CD14-positive monocyte (primary cell): ENCODE measurements around the gene POLR3G. TPM values are rescaled to one million over a fixed set of nuclear protein-coding genes. Genes with fewer than 3 reads are reported as not detected.
A peak's percentile ranks its signal among the peaks of the same experiment; 100 is the strongest.

ENCODE experiments used
- DNase-seq, 3 donors: peaks; one replicate each; pipeline ENCODE4 v3.0.0-alpha.2; 2011 to 2022
- H2AFZ ChIP-seq: 2 replicates; pipeline ENCODE4 v1.6.0; 2012; ENCODE audit warnings: mild to moderate bottlenecking, low read depth, low read length, inconsistent platforms; ENCODE audit not compliant: insufficient read depth, poor library complexity, severe bottlenecking
- H3K27ac ChIP-seq, 2 donors: 1 replicate in 1 of 2; 2 replicates in 1 of 2; pipeline ENCODE4 v1.5.1; 2012 to 2013; ENCODE audit warnings: low read length in 2 of 2, control low read depth in 1 of 2, inconsistent platforms in 1 of 2, low read depth in 1 of 2, mild to moderate bottlenecking in 1 of 2
- H3K27me3 ChIP-seq, 2 donors: one replicate each; pipeline versions ENCODE4 v1.6.0 to v1.6.1; 2011 to 2013; ENCODE audit warnings: low read length in 2 of 2; ENCODE audit not compliant: control insufficient read depth in 2 of 2, insufficient read depth in 2 of 2
- H3K36me3 ChIP-seq, 2 donors: replicated peaks in 1 of 2; 1 replicate in 1 of 2; 2 replicates in 1 of 2; pipeline versions ENCODE4 v1.5.1 to v1.6.1; 2012 to 2013; ENCODE audit warnings: low read length in 2 of 2, control low read depth in 1 of 2, inconsistent platforms in 1 of 2, mild to moderate bottlenecking in 1 of 2; ENCODE audit not compliant: insufficient read depth in 2 of 2, control insufficient read depth in 1 of 2
- H3K4me1 ChIP-seq, 2 donors: 1 replicate in 1 of 2; 2 replicates in 1 of 2; pipeline versions ENCODE4 v1.5.1 to v1.6.1; 2012 to 2013; ENCODE audit warnings: low read length in 2 of 2, control low read depth in 1 of 2, inconsistent platforms in 1 of 2, mild to moderate bottlenecking in 1 of 2, moderate library complexity in 1 of 2; ENCODE audit not compliant: insufficient read depth in 2 of 2, control insufficient read depth in 1 of 2
- H3K4me2 ChIP-seq: replicated peaks from 2 replicates; pipeline ENCODE3; 2012; ENCODE audit warnings: low read length, moderate library complexity, mild to moderate bottlenecking; ENCODE audit not compliant: poor library complexity, severe bottlenecking; ENCODE audit errors: extremely low read depth
- H3K4me3 ChIP-seq, 3 experiments: fragments of 200-600 bp in 1 of 3; sonication (generic) in 1 of 3; replicated peaks in 1 of 3; 1 replicate in 2 of 3; 2 replicates in 1 of 3; pipeline ENCODE4 v1.5.1; 2011 to 2013; ENCODE audit warnings: low read length in 3 of 3, mild to moderate bottlenecking in 3 of 3, control low read depth in 2 of 3, low read depth in 2 of 3, inconsistent platforms in 1 of 3, moderate library complexity in 1 of 3
- H3K79me2 ChIP-seq: 2 replicates; pipeline ENCODE4 v1.6.0; 2012; ENCODE audit warnings: mild to moderate bottlenecking, control low read depth, inconsistent platforms, low read length, moderate library complexity; ENCODE audit not compliant: insufficient read depth
- H3K9ac ChIP-seq: 2 replicates; pipeline ENCODE4 v1.6.0; 2017; ENCODE audit warnings: low read length, mild to moderate bottlenecking; ENCODE audit not compliant: insufficient read depth, poor library complexity, severe bottlenecking
- H3K9me3 ChIP-seq, 2 donors: replicated peaks in 1 of 2; 1 replicate in 1 of 2; 2 replicates in 1 of 2; pipeline versions ENCODE4 v1.5.1 to v1.6.1; 2012 to 2013; ENCODE audit warnings: low read length in 2 of 2, control low read depth in 1 of 2; ENCODE audit not compliant: control insufficient read depth in 1 of 2, insufficient read depth in 1 of 2
- H4K20me1 ChIP-seq: 2 replicates; pipeline ENCODE4 v1.6.0; 2012; ENCODE audit warnings: mild to moderate bottlenecking, low read length, control low read depth, moderate library complexity; ENCODE audit not compliant: insufficient read depth
- H3K27ac Mint-ChIP-seq, 7 donors: one replicate each; pipeline ENCODE4 v1.8.0; 2020; ENCODE audit warnings: mild to moderate bottlenecking in 7 of 7, mixed read lengths in 7 of 7, moderate library complexity in 6 of 7, inconsistent platforms in 2 of 7
- H3K27me3 Mint-ChIP-seq, 3 donors: one replicate each; pipeline ENCODE4 v1.8.0; 2021 to 2022; ENCODE audit warnings: low read depth in 3 of 3, mild to moderate bottlenecking in 3 of 3, mixed read lengths in 3 of 3, moderate library complexity in 3 of 3, inconsistent platforms in 1 of 3
- H3K36me3 Mint-ChIP-seq, 2 donors: one replicate each; pipeline ENCODE4 v1.8.0; 2020; ENCODE audit warnings: mixed read lengths in 2 of 2, inconsistent platforms in 1 of 2, mild to moderate bottlenecking in 1 of 2
- H3K4me1 Mint-ChIP-seq: one replicate; pipeline ENCODE4 v1.8.0; 2020; ENCODE audit warnings: mild to moderate bottlenecking, mixed read lengths
- H3K4me3 Mint-ChIP-seq, 2 donors: one replicate each; pipeline ENCODE4 v1.8.0; 2020; ENCODE audit warnings: mild to moderate bottlenecking in 2 of 2, mixed read lengths in 2 of 2, moderate library complexity in 1 of 2
- H3K9me3 Mint-ChIP-seq, 7 donors: one replicate each; pipeline ENCODE4 v1.8.0; 2020 to 2022; ENCODE audit warnings: mixed read lengths in 7 of 7, mild to moderate bottlenecking in 6 of 7, moderate library complexity in 6 of 7, inconsistent platforms in 2 of 7
- WGBS: methylation state at CpG from one replicate; pipeline ENCODE4 v1.1.5; 2013; ENCODE audit warnings: missing lambda C conversion rate; ENCODE audit not compliant: insufficient coverage; 5-methylcytosine and 5-hydroxymethylcytosine counted together
- intact Hi-C, 2 donors: fragments of 100-400 bp; cut with micrococcal nuclease; formaldehyde crosslinking; loops; one replicate each; pipeline versions ENCODE4 v1.15.0 to v1.15.1; 2023
- polyA plus RNA-seq, 3 donors: library from polyadenylated mRNA; depleted of rRNA in 1 of 3; unstranded in 2 of 3; stranded (reverse) in 1 of 3; fragments of 300-500 nt in 2 of 3; fragments of >200 nt in 1 of 3; fragmentation: Illumina TruSeq in 2 of 3; gene quantifications; 1 replicate in 2 of 3; 2 replicates in 1 of 3; pipeline ENCODE4 v1.2.3, GENCODE V29; 2012 to 2021
- TF ChIP-seq, protein P1 (sequence below): fragments of 200-600 bp; IDR thresholded peaks from one replicate; pipeline ENCODE4 v1.8.0; 2022; ENCODE audit warnings: antibody characterized with exemption, mild to moderate bottlenecking

POLR3G gene
- polyA plus RNA-seq, 3 donors, result 0.07 to 0.36 (median 0.13) TPM

DNA sequence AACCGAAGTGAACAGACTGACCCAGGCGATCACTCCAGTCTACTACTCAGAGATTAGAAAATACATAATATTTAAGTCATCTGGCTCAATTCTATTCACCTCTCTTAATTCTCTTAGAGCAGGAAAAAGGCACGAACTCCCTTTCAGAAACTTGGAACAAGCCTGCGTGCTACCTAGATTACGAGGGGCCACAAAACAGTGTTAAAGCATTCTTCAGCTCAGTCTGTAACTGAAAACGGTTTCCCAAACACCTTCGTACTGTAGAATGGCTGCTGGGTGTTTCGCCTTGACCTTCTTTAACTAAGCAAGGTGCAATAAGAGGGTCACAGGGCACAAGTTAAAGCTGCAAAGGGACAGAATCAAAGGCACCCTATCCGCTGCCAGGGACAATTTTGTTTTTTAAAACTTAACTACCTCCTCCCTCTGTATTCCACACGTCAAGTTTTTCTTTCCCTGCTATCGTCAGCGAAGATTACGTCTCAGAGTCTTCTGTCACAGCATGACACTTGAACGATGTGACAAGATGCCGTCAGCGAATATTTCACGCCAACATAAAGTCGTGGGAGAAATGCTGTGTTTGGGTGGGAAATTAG lies 54.0 kb downstream of the POLR3G start:
- Histone ChIP-seq H3K9ac (peak overlapping the region; percentile 94), H3K4me1 (peaks cover 15 to 34% of the 10 kb centered on the region in 2 donors), H3K4me2 (peak overlapping the region; percentile 86), H3K36me3 (peaks cover 11 to 18% of the 10 kb centered on the region in 2 donors), H3K27ac (peak overlapping the region; percentile 80 to 96), H3K4me3 (peak overlapping the region; percentile 75 to 97 (median 89)), H4K20me1 (no peaks in the 10 kb centered on the region), H2AFZ (peak overlapping the region; percentile 95), H3K9me3 (no peaks in the 10 kb centered on the region), H3K79me2 (peaks cover 49% of the 10 kb centered on the region), H3K27me3 (no peaks in the 10 kb centered on the region)
- peaks cover 11 to 21% of the 10 kb centered on the region in 2 donors for H3K36me3 Mint-ChIP-seq
- peak overlapping the region; percentile 86 to 98 for H3K4me3 Mint-ChIP-seq
- H3K27me3 Mint-ChIP-seq, result peaks cover 0 to 3% (median 0%) of the 10 kb centered on the region in 3 donors
- TF ChIP-seq, protein P1, sequence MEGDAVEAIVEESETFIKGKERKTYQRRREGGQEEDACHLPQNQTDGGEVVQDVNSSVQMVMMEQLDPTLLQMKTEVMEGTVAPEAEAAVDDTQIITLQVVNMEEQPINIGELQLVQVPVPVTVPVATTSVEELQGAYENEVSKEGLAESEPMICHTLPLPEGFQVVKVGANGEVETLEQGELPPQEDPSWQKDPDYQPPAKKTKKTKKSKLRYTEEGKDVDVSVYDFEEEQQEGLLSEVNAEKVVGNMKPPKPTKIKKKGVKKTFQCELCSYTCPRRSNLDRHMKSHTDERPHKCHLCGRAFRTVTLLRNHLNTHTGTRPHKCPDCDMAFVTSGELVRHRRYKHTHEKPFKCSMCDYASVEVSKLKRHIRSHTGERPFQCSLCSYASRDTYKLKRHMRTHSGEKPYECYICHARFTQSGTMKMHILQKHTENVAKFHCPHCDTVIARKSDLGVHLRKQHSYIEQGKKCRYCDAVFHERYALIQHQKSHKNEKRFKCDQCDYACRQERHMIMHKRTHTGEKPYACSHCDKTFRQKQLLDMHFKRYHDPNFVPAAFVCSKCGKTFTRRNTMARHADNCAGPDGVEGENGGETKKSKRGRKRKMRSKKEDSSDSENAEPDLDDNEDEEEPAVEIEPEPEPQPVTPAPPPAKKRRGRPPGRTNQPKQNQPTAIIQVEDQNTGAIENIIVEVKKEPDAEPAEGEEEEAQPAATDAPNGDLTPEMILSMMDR, result no peak
- H3K4me1 Mint-ChIP-seq, result peaks cover 26% of the 10 kb centered on the region
- peak; percentile 4 to 44 (median 22) for DNase-seq
- WGBS, result 11% methylated on average over 12 of the region's 18 CpGs
- H3K27ac Mint-ChIP-seq, result peak overlapping the region; percentile 90 to 99 (median 91)
- intact Hi-C loops, result loop anchor here (2.0 to 10.0 kb wide), 4 partner anchors 51 to 116 kb away; no protein-coding TSS in a partner anchor
- H3K9me3 Mint-ChIP-seq, result no peaks in the 10 kb centered on the region

DNA sequence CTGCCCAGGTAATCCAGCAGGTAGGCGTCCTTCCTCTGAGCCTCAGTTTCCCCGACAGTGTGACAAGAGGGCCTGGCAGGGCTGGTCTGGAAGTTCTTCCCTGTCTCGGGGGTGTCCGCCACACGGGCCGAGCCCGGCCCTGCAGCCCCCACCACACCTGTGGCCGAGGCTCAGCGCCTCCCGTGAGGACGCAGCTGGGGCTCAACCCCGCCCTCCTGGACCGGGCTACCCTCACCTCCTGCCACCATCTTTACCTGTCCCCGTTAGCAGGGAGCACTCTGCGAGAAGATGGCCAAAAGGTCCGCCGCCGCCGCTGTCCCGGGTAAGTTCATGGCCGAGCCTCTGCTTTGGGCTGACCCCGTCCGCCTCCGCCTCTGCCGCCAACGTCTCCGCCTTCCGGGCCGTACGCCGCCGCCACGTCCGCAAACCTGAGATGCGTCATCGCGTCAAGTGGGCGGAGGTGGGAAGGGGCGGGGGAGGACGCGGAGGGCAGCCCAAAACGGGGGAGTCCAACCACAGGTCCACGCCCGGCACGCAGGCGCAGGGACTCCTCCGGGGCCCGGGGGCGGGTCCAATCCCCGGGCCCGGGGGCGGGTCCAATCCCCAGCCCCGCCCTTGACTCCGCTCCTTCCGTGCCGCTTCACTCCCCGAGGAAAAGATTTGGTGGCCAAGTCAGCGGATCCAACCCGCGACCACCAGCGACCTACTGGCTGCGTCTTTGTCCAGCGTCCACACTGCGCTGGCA lies 54.7 kb downstream of the POLR3G start, which contains the start of gene LYSMD3:
Gene LYSMD3, minus strand, starts transcription at position 391 of the 745 bp plus-strand sequence. CDS start 4,295 bp downstream, outside the sequence.
- under 1% methylated on average over 64 of the region's 64 CpGs for WGBS
- H3K27ac Mint-ChIP-seq, result peak within 1 kb of the TSS; percentile 92 to 99 (median 98)
- H4K20me1 ChIP-seq, result no peaks in the 10 kb centered on the region
- H3K4me3 ChIP-seq, result peak within 1 kb of the TSS; percentile 75 to 97 (median 89)
- peaks cover 5 to 12% of the 10 kb centered on the region in 2 donors for H3K36me3 ChIP-seq
- peaks cover 9 to 17% of the 10 kb centered on the region in 2 donors for H3K36me3 Mint-ChIP-seq
- peaks cover 26% of the 10 kb centered on the region for H3K4me1 Mint-ChIP-seq
- peak within 1 kb of the TSS; percentile 86 for H3K4me2 ChIP-seq
- H3K9me3 Mint-ChIP-seq, result no peaks in the 10 kb centered on the region
- peak within 1 kb of the TSS; percentile 98 to 99 for H3K4me3 Mint-ChIP-seq
- no peaks in the 10 kb centered on the region for H3K27me3 ChIP-seq
- peaks cover 0 to 3% (median 2%) of the 10 kb centered on the region in 3 donors for H3K27me3 Mint-ChIP-seq
- intact Hi-C loops, result loop anchor here (2.0 to 10.0 kb wide), 4 partner anchors 52 to 117 kb away; no protein-coding TSS in a partner anchor
- H3K9me3 ChIP-seq, result no peaks in the 10 kb centered on the region
- DNase-seq, result peak; percentile 95 to 98 (median 98)
- H2AFZ ChIP-seq, result peak within 1 kb of the TSS; percentile 95
- TF ChIP-seq, protein P1, result no peak
- peak within 1 kb of the TSS; percentile 94 for H3K9ac ChIP-seq
- H3K4me1 ChIP-seq, result peaks cover 15 to 34% of the 10 kb centered on the region in 2 donors
- H3K79me2 ChIP-seq, result peaks cover 44% of the 10 kb centered on the region
- H3K27ac ChIP-seq, result peak within 1 kb of the TSS; percentile 80 to 96
